Keratinocyte (primary cell): Measurements from ENCODE around the gene ENO2. TPM values are rescaled to one million over a fixed set of nuclear protein-coding genes. Genes with fewer than 3 reads are reported as not detected.

Experiments used
- DNase-seq: peaks from one replicate; pipeline ENCODE4 v3.0.0-alpha.2; 2011; ENCODE audit warnings: low read depth, missing footprints, low spot score
- FAIRE-seq: peaks from 2 replicates; lab custom pipeline; 2011; peaks lifted over from hg19 to GRCh38; lab: Jason Lieb, UNC
- H2AFZ ChIP-seq: 2 replicates; pipeline ENCODE4 v1.6.0; 2012; ENCODE audit warnings: low read length, control low read depth, inconsistent platforms; ENCODE audit not compliant: control insufficient read depth
- H3K27ac ChIP-seq: 2 replicates; pipeline ENCODE4 v1.5.1; 2011; ENCODE audit warnings: low read length; ENCODE audit not compliant: control insufficient read depth, insufficient read depth
- H3K27me3 ChIP-seq: 3 replicates; pipeline ENCODE4 v1.6.0; 2011; ENCODE audit warnings: low read length; ENCODE audit not compliant: control insufficient read depth, insufficient read depth; ENCODE audit errors: extremely low read depth
- H3K36me3 ChIP-seq, 2 experiments: 2 replicates in 1 of 2; 3 replicates in 1 of 2; pipeline ENCODE4 v1.5.1; 2011; ENCODE audit warnings: low read length in 2 of 2, mild to moderate bottlenecking in 1 of 2; ENCODE audit not compliant: control insufficient read depth in 2 of 2, insufficient read depth in 2 of 2; ENCODE audit errors: extremely low read depth in 1 of 2
- H3K4me1 ChIP-seq: 3 replicates; pipeline ENCODE4 v1.5.1; 2011; ENCODE audit warnings: low read length; ENCODE audit not compliant: control insufficient read depth, insufficient read depth; ENCODE audit errors: extremely low read depth
- H3K4me2 ChIP-seq: 3 replicates; pipeline ENCODE4 v1.6.0; 2011; ENCODE audit warnings: low read depth, low read length; ENCODE audit not compliant: control insufficient read depth, insufficient read depth; ENCODE audit errors: extremely low read depth
- H3K4me3 ChIP-seq, 3 experiments: fragments of 200-600 bp in 1 of 3; sonication (generic) in 1 of 3; 2 replicates in 2 of 3; 3 replicates in 1 of 3; pipeline ENCODE4 v1.5.1; 2011 to 2016; ENCODE audit warnings: low read length in 3 of 3, mild to moderate bottlenecking in 3 of 3, control low read depth in 2 of 3, inconsistent platforms in 1 of 3, low read depth in 1 of 3, mixed read lengths in 1 of 3, mixed run types in 1 of 3, moderate library complexity in 1 of 3; ENCODE audit not compliant: control insufficient read depth in 2 of 3, insufficient read depth in 2 of 3; ENCODE audit errors: extremely low read depth in 1 of 3
- H3K79me2 ChIP-seq: 2 replicates; pipeline ENCODE4 v1.6.0; 2012; ENCODE audit warnings: low read length; ENCODE audit not compliant: control insufficient read depth, insufficient read depth
- H3K9ac ChIP-seq: 3 replicates; pipeline ENCODE4 v1.6.0; 2011; ENCODE audit warnings: low read length; ENCODE audit not compliant: control insufficient read depth, insufficient read depth; ENCODE audit errors: extremely low read depth
- H3K9me1 ChIP-seq: 3 replicates; pipeline ENCODE4 v1.6.0; 2011; ENCODE audit warnings: low read length; ENCODE audit not compliant: control insufficient read depth, insufficient read depth; ENCODE audit errors: extremely low read depth
- H3K9me3 ChIP-seq: 2 replicates; pipeline ENCODE4 v1.5.1; 2012; ENCODE audit warnings: low read depth, low read length; ENCODE audit not compliant: control insufficient read depth
- H4K20me1 ChIP-seq: 3 replicates; pipeline ENCODE4 v1.6.0; 2011; ENCODE audit warnings: low read length; ENCODE audit not compliant: control insufficient read depth, insufficient read depth; ENCODE audit errors: extremely low read depth
- EZH2 ChIP-seq: IDR thresholded peaks from one replicate; pipeline ENCODE4 v1.6.1; 2012; ENCODE audit warnings: inconsistent platforms, mild to moderate bottlenecking, low read length, moderate library complexity
- dilution Hi-C: fragments of 300-500 bp; cut with MboI; formaldehyde crosslinking; loops from one replicate; pipeline ENCODE4 v1.7.0; 2020; ENCODE audit warnings: low sequenced_read_pairs; ENCODE audit not compliant: extremely low pct_ligation_motif_present
- polyA plus RNA-seq, 5 experiments: library from polyadenylated mRNA; depleted of rRNA in 3 of 5; stranded (reverse) in 3 of 5; stranded (forward) in 1 of 5; unstranded in 1 of 5; fragments of >200 nt; gene quantifications; 1 replicate in 1 of 5; 2 replicates in 3 of 5; 3 replicates in 1 of 5; pipeline versions ENCODE4 v1.2.1 to v1.2.3, GENCODE V29; 2011 to 2012; ENCODE audit warnings: missing spikeins in 2 of 5, low read depth in 1 of 5, low replicate concordance in 1 of 5
- TF ChIP-seq, protein P1 (sequence below), 3 experiments: IDR thresholded peaks in 1 of 3; conservative IDR thresholded peaks in 1 of 3; optimal IDR thresholded peaks in 1 of 3; 2 replicates in 2 of 3; 3 replicates in 1 of 3; pipeline versions ENCODE3 to v1.5.1; 2011; ENCODE audit warnings: low read length in 3 of 3, mild to moderate bottlenecking in 3 of 3, moderate library complexity in 2 of 3, control low read depth in 1 of 3, inconsistent platforms in 1 of 3; ENCODE audit not compliant: insufficient read depth in 2 of 3; ENCODE audit errors: extremely low read depth in 1 of 3

ENO2 gene
- polyA plus RNA-seq, 1 donor (not counting 4 experiments of a cell fraction or from before 2014, with no cell fraction given), result 1.7 TPM

DNA sequence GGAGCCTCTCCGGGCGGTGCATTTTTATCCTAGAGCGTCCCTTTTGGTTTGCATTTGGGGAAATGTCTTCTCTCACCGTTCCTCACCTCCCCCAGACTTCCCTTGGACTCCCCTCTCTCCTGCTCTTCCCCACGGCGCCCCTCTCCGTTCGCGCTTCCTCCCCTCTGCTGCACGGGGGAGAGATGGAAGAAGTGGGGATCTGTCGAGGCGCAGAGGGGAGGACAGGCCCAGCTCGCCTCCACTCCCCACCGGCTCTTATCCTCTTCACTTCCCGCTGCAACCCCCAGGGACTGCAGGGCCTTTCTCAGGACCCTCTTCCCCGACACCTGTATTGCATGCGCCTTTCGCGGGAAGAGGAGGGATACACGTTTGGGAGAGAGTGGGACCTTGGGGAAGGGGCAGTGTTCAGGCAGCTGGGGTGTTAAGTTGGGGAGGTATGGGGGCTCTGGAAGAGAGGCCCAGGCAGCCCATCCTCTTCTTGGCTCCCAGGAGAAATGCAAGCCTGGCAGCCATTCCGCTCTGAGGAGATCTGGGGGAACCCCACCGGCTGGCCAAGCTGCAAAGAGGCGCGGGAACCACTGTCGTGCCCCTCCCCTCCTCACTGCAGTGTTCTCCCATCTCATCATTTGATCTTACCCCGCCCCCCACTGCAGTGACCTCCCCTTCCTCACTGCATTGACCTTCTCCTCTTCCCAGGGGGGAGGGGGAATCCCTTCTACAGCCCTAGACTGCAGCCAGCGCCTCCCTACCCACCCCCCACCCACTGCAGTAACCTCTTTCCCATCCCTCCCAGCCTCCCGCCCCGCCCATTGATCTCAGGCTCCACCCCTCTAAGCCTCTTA, 788 bp downstream of the ENO2 start:
- no peak for FAIRE-seq
- no peaks in the 10 kb centered on the region for H3K36me3 ChIP-seq
- peak overlapping the region; percentile 38 to 56 (median 47) for H3K4me3 ChIP-seq
- no peak for DNase-seq
- peak overlapping the region; percentile 38 for H2AFZ ChIP-seq
- H3K4me1 ChIP-seq, result peaks cover 9% of the 10 kb centered on the region
- no peak for TF ChIP-seq EZH2
- H3K27me3 ChIP-seq, result peaks cover 16% of the 10 kb centered on the region
- H3K79me2 ChIP-seq, result no peaks in the 10 kb centered on the region
- H3K27ac ChIP-seq, result no peak overlapping the region
- H3K9ac ChIP-seq, result no peak overlapping the region
- dilution Hi-C loops, result no loop called here
- H3K4me2 ChIP-seq, result peak overlapping the region; percentile 62
- H4K20me1 ChIP-seq, result no peaks in the 10 kb centered on the region
- H3K9me1 ChIP-seq, result peaks cover 2% of the 10 kb centered on the region
- H3K9me3 ChIP-seq, result no peaks in the 10 kb centered on the region

DNA sequence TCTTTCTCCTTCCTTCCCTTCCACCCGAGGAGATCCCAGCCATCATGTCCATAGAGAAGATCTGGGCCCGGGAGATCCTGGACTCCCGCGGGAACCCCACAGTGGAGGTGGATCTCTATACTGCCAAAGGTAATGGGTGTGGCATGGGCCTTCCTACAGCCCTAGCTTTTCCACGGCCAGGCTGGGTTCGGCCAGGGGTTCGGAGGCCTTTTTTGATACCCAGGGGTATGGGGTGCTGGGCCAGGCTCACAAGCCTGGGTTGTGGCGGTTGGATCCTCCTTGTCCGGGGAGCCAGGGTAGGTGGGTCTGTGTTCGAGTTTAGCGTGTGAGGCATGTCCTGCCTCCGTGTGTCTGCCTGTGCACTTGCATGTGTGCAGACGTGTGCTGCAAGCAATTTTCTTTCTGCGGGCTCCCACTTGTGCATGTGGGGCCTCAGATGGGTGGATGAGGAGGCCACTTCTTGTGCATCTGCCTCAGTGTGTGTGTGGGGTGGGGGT, 1.5 kb downstream of the ENO2 start:
- H3K9me3 ChIP-seq, result no peaks in the 10 kb centered on the region
- no peak overlapping the region for H3K9ac ChIP-seq
- H2AFZ ChIP-seq, result no peak overlapping the region
- DNase-seq (no peak), FAIRE-seq (no peak)
- dilution Hi-C loops, result no loop called here
- H3K27ac ChIP-seq, result no peak overlapping the region
- H3K36me3 ChIP-seq, result no peaks in the 10 kb centered on the region
- no peaks in the 10 kb centered on the region for H3K79me2 ChIP-seq
- no peak overlapping the region for H3K4me3 ChIP-seq
- H3K4me1 ChIP-seq, result peaks cover 9% of the 10 kb centered on the region
- peaks cover 2% of the 10 kb centered on the region for H3K9me1 ChIP-seq
- no peak for TF ChIP-seq EZH2
- TF ChIP-seq, protein P1, sequence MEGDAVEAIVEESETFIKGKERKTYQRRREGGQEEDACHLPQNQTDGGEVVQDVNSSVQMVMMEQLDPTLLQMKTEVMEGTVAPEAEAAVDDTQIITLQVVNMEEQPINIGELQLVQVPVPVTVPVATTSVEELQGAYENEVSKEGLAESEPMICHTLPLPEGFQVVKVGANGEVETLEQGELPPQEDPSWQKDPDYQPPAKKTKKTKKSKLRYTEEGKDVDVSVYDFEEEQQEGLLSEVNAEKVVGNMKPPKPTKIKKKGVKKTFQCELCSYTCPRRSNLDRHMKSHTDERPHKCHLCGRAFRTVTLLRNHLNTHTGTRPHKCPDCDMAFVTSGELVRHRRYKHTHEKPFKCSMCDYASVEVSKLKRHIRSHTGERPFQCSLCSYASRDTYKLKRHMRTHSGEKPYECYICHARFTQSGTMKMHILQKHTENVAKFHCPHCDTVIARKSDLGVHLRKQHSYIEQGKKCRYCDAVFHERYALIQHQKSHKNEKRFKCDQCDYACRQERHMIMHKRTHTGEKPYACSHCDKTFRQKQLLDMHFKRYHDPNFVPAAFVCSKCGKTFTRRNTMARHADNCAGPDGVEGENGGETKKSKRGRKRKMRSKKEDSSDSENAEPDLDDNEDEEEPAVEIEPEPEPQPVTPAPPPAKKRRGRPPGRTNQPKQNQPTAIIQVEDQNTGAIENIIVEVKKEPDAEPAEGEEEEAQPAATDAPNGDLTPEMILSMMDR (optimal IDR thresholded peaks at IDR 0.05 in 1 of 3, IDR thresholded peaks at IDR 0.05 in 1 of 3, conservative IDR thresholded peaks at IDR 0.05 in 1 of 3; ENCODE audit: extremely low read depth in 1 of 3, insufficient read depth in 2 of 3, low read length in 3 of 3), result no peak
- no peak overlapping the region for H3K4me2 ChIP-seq
- no peaks in the 10 kb centered on the region for H4K20me1 ChIP-seq
- peaks cover 16% of the 10 kb centered on the region for H3K27me3 ChIP-seq
